HPDE6-E6E7 (cell line): ENCODE data around the gene SENP2.
"Not testable (repeated sequence)": the region's sequence is repeated elsewhere in the genome, so short reads cannot be mapped to it uniquely, and the experiment has no call there.

Experiments used
- DNase-seq: peaks from one replicate; pipeline ENCODE4 v3.0.0; 2011; ENCODE audit warnings: missing footprints; ENCODE audit errors: extremely low spot score

The SENP2 gene

GRCh38 chr3:185647134-185647879, 61.2 kb downstream of the SENP2 start:
- no peak for DNase-seq

- DNase-seq: no peak
Measured at GRCh38 chr3:185647880-185648210, 61.8 kb downstream of the SENP2 start.

- DNase-seq: no peak
Measured at GRCh38 chr3:185648396-185648795, 62.3 kb downstream of the SENP2 start.

GRCh38 chr3:185649414-185649813, 63.3 kb downstream of the SENP2 start:
- DNase-seq: no peak

GRCh38 chr3:185651971-185652370, 65.9 kb downstream of the SENP2 start:
- no peak for DNase-seq

GRCh38 chr3:185653949-185654757, 68.1 kb downstream of the SENP2 start:
- no peak for DNase-seq

- no peak for DNase-seq
Measured at GRCh38 chr3:185654758-185655145, 68.7 kb downstream of the SENP2 start.

GRCh38 chr3:185655426-185656320, 69.6 kb downstream of the SENP2 start:
- DNase-seq: no peak

- DNase-seq: peak; percentile 31
Measured at GRCh38 chr3:185656321-185656840, 70.3 kb downstream of the SENP2 start.

- DNase-seq: no peak
Measured at GRCh38 chr3:185657211-185657610, 71.1 kb downstream of the SENP2 start.

- DNase-seq: no peak
Measured at GRCh38 chr3:185657691-185658503, 71.8 kb downstream of the SENP2 start.

- DNase-seq: peak; percentile 78
Measured at GRCh38 chr3:185658504-185658912, 72.4 kb downstream of the SENP2 start.

- DNase-seq: no peak
Measured at GRCh38 chr3:185658943-185659342, 72.8 kb downstream of the SENP2 start.

GRCh38 chr3:185659942-185660921, 74.1 kb downstream of the SENP2 start:
- peak; percentile 69 for DNase-seq

GRCh38 chr3:185661296-185661695, 75.2 kb downstream of the SENP2 start:
- DNase-seq: not testable (repeated sequence)

- DNase-seq: no peak
Measured at GRCh38 chr3:185661772-185662171, 75.7 kb downstream of the SENP2 start.

- DNase-seq: no peak
Measured at GRCh38 chr3:185663929-185664328, 77.8 kb downstream of the SENP2 start.

GRCh38 chr3:185667574-185667973, 81.5 kb downstream of the SENP2 start:
- no peak for DNase-seq

- peak; percentile 88 for DNase-seq
Measured at GRCh38 chr3:185677146-185677829, 91.2 kb downstream of the SENP2 start.
